GM19043 (cell line): ENCODE results near the gene DIS3L2.

Experiments
- ATAC-seq: cut with Tn5 transposase; IDR thresholded peaks from one replicate; pipeline ENCODE4 v1.9.1; 2021; ENCODE audit warnings: low read depth; ENCODE audit not compliant: unreplicated experiment

DIS3L2 gene

DNA sequence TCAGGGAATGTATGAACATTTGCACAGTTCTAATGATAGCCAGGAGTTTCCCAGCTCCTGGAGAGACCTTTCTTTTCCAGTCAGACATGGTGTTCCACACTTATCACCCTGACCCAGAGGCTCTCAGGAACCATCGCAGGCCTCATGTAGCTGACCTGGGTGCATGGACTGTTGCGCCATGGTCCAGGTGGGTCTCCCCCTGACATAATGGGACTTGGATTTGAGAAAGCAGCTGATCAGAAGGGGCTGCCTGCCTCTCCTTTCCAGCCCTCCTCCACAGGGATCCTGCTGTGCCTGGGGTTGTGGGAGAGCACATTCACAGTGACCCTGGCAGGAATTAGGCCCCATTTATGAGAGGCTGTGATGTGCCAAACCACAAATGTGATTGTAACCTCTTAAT is 283.6 kb downstream of the DIS3L2 start:
- ATAC-seq: no peak

DNA sequence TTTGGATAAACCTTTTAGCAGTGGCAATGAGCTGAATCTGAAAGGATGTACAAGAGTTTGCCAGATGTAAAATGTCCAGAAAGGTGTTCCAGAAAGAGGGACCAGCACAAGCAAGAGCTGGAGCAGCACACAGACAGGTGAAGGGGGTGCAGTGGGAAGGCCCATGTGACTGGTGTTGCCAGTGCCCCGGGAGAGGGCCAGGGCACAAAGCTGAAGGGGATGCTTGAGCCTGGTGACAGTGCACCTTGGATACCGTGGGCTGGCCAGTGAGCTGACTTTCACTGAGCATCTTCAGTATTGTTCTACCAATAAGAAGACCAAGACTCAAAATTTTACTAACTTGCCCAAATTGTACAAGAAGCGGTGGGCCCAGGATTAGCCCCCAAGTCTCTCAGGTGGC is 284.7 kb downstream of the DIS3L2 start:
- no peak for ATAC-seq

DNA sequence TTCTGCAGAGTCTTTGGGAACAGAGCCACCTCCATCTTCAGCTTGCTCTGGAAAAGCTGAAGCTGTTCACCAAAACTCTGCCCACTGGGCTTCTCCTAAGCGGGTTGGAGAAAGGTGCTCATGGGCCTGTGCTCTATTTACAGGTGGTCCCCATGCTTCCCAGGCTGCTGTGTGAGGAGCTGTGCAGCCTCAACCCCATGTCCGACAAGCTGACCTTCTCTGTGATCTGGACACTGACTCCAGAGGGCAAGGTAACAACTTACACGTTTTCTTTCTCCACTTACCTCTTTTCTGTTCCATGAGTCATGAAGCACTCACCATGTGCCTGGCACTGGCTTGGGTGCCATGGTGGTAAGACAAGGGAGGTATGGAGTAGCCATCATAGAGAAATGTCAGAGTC is 287.6 kb downstream of the DIS3L2 start:
- no peak for ATAC-seq

DNA sequence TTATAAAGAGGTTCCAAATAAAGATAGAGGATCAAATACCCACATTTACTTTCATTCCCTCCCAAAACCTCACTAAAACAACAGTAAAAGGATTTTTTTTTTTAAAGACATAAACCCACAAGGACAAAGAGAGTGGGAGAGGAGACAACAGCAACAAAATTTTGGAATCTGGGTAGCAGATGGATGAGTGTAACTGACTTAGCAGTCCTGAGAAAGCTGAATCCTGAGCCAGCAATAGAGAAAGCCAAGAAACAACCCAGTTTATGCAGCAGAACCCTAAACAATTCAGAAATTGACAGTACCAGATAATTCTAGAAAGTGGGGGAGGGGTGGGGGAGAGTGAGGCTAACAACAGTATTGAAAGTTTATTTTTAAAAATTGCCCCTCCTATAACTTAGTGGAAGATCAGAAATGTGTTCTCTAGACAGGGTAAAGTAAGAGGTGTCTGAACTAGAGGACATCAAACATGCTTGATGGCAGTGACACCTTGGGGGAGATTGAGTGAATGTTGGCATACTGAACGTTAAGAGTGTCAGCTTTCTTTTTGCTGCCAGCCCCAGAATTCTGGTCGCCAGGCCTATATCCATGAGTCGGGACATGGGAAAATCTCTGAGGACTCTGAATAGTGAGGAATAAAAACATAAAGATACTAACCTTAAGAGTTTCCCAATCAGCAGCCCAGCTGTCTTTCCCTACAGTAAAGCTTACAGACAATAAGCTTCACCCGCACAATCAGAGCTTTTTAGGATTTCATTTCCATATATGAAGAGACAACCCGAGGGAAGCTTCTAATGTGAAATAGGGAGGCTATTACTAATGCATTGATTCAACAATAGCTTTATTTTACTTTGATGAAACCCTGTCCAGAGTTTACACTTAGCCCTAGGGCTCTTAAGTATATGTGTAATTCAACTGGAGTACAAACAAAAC is 289.0 kb downstream of the DIS3L2 start:
- no peak for ATAC-seq

DNA sequence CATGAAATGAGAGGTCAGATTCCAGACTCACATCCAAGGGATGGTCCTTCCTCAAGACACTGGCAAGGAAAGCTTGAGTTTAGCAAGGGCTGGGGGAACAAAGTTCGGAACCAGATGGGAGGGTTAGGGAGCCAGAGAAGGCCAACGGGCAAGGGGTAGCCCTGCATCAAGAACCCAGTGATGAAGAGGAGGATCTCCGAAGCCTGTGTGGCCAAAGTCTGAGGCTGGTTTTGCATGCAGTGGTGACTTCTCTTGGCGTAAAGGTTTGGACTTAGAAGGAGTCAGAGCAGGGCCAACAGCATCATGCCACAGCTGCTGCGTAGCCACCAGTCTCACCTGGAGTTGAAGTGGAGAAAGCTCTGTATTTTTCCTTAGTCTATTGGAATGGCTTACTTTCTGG is 293.5 kb downstream of the DIS3L2 start:
- ATAC-seq: no peak

DNA sequence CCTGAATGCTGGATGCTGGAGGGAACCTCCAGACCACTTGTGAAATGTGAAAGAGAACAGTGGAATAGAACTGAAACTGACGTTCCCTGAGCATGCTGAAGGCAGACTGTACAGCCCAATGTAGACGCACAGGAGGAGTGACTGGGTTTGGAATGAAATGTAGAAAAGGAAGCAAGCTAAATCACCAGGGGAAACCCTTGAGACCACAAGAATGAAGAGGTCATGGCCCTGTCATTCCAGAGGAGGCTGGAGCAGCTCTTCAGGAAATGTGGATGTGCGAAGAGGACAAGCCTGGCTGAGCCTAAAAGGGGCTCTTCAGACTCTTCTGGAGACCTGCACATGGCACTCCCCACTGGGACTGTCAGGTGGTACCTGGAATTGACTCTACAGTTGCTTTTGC is 298.6 kb downstream of the DIS3L2 start:
- ATAC-seq: no peak

DNA sequence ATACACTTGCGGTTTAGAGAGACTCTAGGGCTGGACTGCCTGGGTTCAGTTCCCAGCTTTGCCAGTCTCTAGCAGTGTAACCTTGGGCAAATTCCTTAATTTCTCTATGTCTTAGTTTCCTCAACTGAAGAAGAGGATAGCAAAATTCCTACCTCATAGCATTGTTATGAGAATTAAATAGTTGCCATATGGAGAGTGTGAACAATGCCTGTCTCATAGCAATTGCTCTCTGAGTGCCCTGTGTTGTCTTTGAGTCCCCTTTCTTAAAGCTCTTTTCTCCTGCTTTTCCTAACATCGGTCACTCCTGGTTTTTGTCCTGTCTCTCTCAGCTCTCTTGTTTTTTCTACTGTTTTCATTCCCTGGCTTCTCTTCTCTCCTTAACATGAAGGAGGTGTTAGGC is 300.3 kb downstream of the DIS3L2 start:
- ATAC-seq: no peak

DNA sequence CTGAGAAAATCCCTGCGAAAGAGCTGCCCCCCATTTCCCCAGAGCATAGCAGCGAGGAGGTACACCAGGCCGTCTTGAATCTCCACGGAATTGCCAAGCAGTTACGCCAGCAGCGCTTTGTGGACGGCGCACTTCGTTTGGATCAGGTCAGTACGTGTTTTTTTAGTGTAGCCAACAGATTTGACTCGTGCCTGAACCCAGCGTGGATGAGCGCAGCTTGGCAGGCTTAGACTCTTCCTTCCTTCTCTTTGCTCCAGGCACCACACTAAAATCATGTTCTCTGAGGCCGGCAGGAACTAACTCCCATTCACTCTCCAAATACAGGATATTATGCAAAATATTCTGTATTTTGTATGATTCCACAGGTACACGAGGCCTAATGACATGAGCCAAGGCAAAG is 301.8 kb downstream of the DIS3L2 start:
- ATAC-seq: no peak

DNA sequence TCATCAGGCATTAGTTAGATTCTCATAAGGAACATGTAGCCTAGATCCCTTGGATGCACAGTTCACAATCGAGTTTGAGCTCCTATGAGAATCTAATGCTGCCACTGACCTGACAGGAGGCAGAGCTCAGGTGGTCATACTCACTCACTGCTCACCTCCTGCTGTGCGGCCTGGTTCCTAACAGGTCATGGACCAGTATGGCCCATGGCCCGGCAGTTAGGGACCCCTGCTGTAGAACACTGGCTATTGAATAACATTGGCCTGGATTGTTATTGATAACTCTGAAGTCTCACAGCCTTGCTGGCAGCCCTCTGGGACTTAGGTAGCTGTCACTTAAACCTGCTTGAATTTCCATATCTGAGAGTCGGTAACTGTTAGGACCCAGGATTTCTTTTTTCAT is 302.6 kb downstream of the DIS3L2 start:
- no peak for ATAC-seq

DNA sequence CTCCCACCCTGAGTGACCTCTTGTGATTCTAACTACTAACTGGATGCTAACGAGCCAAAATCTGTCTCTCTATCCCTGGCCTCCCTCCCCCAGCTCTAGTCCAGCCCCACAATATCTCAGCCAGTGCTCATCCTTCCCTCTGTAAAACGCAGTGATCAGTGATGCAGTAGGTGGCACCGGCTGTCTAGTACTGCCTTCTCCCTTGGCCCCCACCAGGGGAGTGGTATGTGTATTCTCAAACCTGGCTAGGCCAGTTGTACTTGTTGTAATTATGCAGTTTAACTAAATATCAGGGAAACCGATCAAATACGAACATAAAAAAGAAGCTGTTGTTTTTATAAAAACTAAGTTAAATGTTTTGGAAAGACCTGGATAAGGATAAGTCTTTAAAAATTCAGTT is 303.8 kb downstream of the DIS3L2 start:
- ATAC-seq: no peak

DNA sequence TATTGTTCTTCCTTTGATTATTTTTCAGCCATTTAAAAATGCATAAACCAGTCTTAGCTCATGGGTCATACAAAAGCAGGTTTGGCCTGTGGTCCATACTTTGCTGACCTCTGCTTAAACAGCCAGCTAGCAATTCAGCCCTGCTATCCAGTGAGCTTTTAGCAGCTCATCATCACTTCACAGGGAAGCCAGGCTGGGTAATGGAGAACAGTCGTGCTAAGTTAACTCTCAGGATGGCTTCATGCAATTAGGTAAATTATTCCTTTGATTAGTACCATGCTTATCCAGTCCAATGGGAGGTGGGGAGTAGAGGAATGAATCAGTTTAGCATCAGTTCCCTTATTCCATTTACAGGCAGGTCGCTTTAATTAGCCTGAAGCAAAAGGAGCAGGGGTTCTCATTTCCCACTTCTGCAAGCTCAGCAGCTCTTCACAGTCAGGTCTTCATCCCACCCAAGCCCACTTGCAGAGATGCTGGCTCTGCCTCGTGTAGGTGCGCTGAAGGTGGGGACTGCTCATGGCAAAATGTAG is 307.2 kb downstream of the DIS3L2 start:
- no peak for ATAC-seq

DNA sequence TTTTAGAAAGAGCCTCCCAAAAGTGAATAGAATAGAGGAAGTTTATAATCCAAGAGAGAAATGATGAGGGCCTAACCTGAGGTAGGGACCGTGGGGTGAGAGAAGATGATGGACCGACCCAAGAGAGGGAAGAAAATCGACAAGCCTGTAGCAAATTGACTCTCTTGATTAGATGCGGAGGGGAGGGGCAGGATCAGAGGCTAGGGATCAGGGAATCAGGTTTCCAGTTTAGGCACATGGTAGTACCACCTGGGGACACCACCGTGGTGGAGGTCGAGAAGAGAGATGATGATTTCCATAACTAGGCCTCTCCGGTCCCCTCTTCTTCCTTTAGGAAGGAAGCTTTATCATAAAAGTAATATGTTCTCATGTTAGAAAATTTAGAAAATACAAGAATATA is 308.4 kb downstream of the DIS3L2 start:
- no peak for ATAC-seq

DNA sequence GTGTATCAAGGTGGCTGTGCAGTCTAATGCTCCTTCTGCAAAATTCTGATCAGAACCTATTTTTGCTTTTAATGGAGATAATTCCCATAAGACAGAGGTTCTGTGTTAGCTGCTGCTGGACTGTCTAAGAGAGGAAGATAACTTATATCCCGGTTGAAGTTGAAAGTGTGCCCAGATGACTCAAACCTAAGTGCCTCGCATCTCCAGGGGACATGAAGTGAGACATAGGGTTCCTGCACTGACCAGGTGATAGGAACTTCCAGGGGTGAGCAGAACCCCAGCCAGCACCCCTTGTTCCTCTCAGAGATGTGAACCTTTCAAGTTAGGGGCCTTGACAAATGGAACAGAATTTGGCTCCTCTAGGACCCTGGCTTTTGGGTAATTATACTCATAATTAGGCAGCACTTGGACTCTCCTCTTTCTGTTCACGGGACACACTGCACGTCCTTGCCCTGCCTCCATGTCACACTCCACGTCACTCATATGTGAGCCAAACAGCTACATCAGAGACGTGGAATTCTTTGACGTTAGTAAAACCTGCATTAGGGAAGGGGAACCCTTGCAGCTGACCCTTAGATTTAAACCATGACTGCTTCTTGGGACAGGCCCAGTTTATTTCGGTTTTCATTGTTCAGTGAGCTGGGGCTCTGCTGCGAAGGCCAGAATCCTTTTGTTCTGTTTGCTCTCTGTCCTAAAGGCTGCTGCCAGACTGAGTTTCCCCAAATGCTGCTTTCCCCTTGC is 312.6 kb downstream of the DIS3L2 start:
- no peak for ATAC-seq

DNA sequence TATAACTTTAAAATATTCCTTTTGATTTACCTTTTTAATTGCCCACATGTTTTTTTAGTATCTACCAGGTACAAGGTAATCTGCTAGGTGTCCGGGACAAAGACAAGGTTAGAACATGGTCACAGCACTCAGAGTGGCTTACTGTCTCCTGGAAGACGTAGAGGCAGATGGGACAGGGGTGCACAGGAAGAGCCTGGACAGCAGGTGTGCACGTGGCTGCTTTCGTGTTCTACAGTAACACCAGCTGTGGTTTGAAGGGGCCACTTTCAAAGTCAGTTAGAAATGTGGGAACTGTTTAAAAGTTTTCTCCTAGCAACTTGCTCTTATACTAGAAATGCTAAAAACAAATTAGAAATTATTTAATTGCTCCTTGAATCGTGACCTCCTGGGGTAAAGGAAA is 314.2 kb downstream of the DIS3L2 start:
- no peak for ATAC-seq

DNA sequence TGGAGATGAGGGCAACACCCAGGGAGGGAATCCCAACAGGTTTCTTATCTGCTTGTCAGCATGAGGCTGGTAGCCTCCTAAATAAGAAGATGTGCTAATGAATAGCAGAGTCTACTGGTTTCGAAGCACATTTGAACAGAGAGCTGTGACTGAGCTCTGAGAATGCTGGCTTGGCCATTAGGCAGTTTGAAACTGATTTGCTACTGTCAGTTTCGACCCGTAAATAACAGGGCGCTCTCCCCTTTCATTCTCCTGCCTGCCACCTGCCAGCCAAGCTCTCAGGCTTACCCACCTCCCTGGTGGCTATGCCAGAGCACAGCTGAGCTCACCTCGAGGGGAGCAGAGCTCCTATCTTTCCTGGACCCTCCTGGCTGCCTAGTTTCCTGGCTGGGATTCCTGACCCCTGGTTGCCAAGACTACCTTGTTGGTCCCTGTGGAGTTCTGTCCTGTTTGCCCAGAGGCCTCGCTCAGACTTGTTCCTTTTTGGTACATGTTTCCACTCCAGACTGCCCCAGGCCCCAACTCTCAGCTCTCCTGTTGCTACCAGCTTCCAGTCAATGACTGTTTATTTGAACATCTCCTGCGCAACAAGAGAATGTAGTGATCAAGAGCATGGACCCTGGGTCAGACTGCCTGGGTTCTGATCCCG is 314.7 kb downstream of the DIS3L2 start:
- no peak for ATAC-seq

DNA sequence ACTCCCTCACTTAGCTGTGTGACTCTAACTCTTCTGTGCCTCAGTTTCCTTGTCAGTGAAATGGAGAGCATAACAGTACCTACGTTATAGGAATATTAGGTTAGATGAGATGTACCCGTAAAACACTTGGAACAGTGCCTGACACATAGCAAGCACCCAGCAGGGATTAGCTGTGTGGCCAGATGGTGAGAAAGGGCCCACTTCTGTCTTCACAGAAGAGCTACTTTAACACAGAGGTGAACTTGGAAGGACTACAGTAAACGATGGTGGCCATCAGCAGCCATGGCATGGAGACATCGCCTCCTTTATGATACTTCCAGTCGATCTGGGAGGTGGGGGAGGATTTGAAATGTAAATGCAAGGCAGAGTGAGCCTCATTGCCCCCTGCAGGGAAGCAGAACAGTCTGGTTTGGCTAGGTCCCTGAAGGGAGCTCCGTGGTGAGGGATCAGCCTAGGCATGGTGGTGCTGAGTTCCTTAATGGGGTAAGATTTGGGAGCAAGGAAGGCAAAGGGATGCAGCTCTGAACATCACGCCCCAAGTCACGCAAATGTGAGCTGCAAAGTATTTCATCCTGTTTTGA is 315.3 kb downstream of the DIS3L2 start:
- ATAC-seq: no peak

DNA sequence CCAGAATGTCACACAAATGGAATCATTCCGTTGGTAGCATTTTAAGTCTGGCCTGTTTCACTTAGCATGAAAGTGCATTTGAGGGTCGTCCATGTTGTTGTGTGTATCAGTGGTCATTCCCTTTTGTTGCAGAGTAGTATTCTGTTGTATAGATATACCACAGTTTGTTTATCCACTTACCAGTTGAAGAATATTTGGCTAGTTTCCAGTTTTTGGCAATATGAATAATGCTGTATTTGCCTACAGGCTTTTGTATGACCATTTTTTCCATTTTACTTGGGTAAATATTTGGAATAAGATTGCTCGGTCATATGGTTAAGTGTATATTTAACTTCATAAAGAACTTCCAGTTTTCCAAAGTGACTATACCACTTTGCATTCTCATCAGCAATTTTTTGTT is 317.0 kb downstream of the DIS3L2 start:
- ATAC-seq: no peak

DNA sequence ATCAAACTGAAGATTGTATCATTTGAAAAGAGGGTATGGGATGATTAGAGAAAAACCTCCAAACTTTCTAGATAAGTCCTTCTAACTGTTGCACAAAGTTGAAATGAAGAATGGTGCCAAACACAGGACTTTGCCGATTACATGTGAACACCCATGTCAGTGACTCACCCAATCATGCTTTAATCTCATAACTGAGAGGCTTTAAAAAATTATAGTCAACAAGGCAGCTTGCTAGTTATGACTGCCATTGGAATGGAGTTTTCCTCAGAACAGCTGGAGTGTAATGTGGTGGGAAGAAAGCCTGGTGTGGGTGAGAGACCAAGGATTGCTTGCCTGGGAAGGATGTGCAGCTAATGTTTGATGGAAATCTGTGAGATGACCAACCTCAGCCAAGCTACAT is 318.8 kb downstream of the DIS3L2 start:
- ATAC-seq: no peak

DNA sequence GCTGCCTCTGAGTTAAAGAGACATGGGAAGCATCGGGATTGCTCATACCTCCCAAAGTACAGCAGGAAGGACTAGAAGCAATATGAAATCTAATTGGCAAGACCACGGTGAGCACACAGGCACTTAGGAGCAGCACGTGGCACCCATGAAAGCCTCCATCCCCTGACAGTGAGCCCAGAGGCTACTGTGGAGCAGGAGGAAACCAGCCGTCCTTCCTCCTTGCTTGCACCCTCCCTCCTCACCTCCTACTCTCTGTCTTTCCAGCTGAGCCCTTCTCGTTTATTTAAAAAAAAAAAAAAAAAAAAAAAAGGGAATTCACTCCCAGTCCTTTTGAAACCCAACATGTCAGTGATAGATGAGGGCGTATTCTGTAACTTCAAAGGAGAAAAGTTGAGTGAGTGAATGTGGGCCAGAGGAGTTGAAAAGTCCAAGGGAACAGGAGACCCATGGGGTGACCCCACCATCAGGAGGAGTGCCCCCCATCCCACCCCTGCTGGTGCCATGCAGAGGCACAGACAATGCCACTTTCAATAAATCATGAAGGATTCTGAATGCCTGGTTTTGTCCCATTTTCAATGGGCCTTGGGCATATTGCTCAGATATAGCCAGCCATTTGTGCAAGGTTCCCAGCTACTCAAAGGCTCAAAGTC is 320.5 kb downstream of the DIS3L2 start:
- no peak for ATAC-seq

DNA sequence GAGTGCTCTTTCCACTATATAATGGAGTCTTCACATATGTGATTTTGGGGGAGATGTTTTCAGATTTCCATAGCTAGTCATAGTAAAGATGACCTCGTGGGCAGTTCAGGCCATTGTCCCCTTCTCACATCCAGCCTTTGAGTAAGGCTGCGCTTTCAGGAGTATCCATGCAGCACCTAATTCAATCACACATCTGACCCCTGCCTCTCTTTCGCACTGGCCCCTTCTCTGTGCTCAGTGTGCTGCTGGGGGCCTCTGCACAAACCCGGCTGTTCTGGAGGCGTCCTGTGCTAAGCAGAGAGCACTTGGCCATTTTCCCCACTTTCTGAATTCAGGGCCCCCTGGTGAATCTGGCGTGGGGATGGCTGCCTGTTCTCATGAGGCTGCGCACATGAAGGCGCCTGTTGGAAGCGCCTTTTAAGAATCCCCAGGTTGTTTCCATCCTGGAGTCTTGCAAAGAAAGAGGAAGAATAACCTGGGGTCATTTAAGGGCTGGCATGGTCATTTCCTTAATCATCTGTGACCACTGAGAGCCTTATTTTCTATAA is 321.1 kb downstream of the DIS3L2 start:
- no peak for ATAC-seq
